HUES64 (cell line): Measurements from ENCODE around the gene ZBED5.
"Not testable (repeated sequence)": the region's sequence is repeated elsewhere in the genome, so short reads cannot be mapped to it uniquely, and the experiment has no call there.

ENCODE experiments used
- H3K27ac ChIP-seq: 2 replicates; pipeline ENCODE4 v1.7.0; 2013; ENCODE audit warnings: low read depth, low read length, inconsistent platforms
- H3K27me3 ChIP-seq: 2 replicates; pipeline ENCODE4 v1.6.1; 2013; ENCODE audit warnings: mild to moderate bottlenecking, low read length; ENCODE audit not compliant: insufficient read depth
- H3K36me3 ChIP-seq: 2 replicates; pipeline ENCODE4 v1.6.1; 2013; ENCODE audit warnings: mild to moderate bottlenecking, low read length; ENCODE audit not compliant: insufficient read depth
- H3K4me1 ChIP-seq: 2 replicates; pipeline ENCODE4 v1.6.1; 2013; ENCODE audit warnings: mild to moderate bottlenecking, low read length, moderate library complexity; ENCODE audit not compliant: insufficient read depth
- H3K4me3 ChIP-seq: 2 replicates; pipeline ENCODE4 v1.5.1; 2013; ENCODE audit warnings: mild to moderate bottlenecking, low read length, moderate library complexity
- H3K9ac ChIP-seq: 2 replicates; pipeline ENCODE4 v1.6.1; 2013; ENCODE audit warnings: mild to moderate bottlenecking, low read depth, low read length
- H3K9me3 ChIP-seq: 2 replicates; pipeline ENCODE4 v1.6.1; 2013; ENCODE audit warnings: low read depth, low read length; ENCODE audit not compliant: insufficient read depth
- WGBS: fragments of 150-250, 120-280 bp; methylation state at CpG from one replicate; pipeline ENCODE4 v1.1.7; 2013; ENCODE audit warnings: missing lambda C conversion rate; 5-methylcytosine and 5-hydroxymethylcytosine counted together

The ZBED5 gene

DNA sequence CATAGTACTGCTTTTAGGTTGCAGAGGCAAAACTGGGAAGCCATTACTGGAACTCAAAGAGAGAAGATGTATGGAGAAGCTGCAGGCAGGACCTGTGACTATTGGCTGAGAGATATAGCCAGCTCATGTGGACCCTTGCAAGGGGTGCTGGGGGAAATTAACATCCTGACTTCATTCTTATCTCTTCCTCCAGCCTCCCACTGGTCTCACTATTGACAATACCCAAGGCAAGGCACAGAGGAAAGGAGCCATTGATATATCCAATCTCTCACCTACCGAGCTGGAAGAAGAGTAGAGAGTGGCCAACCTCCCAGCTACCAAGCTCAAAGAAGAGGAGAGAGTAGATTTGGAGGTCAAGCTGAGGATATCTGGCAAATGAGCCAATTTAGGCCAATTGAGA lies 36.8 kb upstream of the ZBED5 start:
- Histone ChIP-seq H3K27ac (no peak overlapping the region), H3K9ac (no peak overlapping the region), H3K27me3 (no peaks in the 10 kb centered on the region), H3K4me3 (no peak overlapping the region), H3K36me3 (no peaks in the 10 kb centered on the region), H3K4me1 (0 out of 2 replicates have a peak, but pooled peaks cover 3% of the 10 kb centered on the region), H3K9me3 (0 out of 2 replicates have a peak, but pooled peaks cover 4% of the 10 kb centered on the region)
- WGBS = 60% methylated on average over 1 of the region's 1 CpG

DNA sequence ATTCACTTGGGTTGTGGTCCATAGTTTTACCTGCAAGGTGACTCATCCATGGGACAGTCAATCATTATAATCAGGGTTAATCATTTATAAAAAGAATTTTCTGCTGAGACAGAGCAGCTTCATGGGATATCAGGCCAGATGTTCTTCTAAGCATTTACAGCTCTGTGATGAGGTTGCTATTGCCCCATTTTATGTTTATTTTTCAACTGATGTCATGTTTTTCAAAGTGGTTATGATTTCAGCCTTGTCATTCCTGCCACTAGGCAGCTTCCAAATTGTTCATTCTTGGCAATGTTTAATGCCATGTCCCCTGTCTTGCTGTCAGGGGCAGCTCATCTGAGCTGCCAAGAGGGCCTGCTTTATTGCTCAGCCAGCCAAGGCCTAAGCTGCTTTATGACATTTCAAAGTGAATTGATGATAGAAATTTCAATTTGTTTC lies 35.9 kb upstream of the ZBED5 start:
- H3K36me3 ChIP-seq = no peaks in the 10 kb centered on the region
- 0 out of 2 replicates have a peak, but pooled peaks cover 4% of the 10 kb centered on the region for H3K9me3 ChIP-seq
- H3K4me1 ChIP-seq = no peaks in the 10 kb centered on the region
- H3K27ac ChIP-seq = no peak overlapping the region
- no peak overlapping the region for H3K4me3 ChIP-seq
- no peaks in the 10 kb centered on the region for H3K27me3 ChIP-seq
- H3K9ac ChIP-seq = no peak overlapping the region

DNA sequence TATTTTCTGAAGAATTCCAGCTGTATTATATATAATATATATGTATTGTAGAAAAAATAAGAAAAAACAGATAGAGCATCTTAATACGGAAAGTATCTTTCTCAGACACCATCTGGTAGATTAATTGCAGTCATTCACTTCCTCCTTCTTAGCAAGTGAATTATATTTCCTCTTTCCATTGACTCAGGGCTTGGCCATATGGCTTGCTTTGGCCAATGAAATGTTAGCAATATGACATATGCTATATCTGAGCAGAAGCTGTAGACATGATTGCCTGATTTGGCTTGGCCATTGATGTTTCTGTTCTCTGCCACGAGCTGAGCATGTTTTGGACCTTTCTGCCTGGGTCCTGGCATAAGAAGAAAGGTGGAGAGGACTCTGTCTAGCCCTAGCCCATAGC lies 34.4 kb upstream of the ZBED5 start:
- Histone ChIP-seq H3K4me1 (no peaks in the 10 kb centered on the region), H3K9me3 (0 out of 2 replicates have a peak, but pooled peaks cover 4% of the 10 kb centered on the region), H3K9ac (no peak overlapping the region), H3K36me3 (no peaks in the 10 kb centered on the region), H3K27ac (no peak overlapping the region), H3K4me3 (no peak overlapping the region), H3K27me3 (no peaks in the 10 kb centered on the region)
- 95% methylated on average over 2 of the region's 2 CpGs for WGBS

DNA sequence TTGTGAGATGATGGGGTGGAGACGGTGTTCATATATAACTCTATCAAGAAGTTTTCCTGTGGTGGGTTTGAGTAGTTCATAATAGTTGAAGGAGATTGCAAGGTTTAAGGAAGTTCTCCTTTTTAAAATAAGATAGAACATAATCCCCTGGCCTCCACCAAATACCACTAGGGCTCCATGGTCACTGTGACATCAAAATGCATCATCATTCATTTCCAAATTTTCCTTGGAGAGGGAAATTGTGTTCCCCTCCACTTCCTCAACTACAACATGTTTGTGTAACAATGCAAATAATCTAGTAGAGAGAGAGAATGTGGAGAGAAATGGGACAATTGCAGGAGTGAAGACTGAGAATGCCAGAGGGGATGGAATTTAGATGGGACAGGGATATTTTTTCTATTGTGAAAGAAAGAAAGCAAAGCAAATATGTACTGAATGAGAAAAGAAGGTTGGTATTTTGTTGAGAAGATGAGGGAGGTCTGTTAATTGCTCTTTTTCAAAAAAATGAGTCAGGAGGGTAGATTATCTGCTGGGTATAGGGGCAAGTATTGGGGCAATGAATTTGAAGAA lies 33.4 kb upstream of the ZBED5 start:
- H3K4me3 ChIP-seq = no peak overlapping the region
- H3K9me3 ChIP-seq = 0 out of 2 replicates have a peak, but pooled peaks cover 4% of the 10 kb centered on the region
- H3K27ac ChIP-seq = no peak overlapping the region
- H3K36me3 ChIP-seq = no peaks in the 10 kb centered on the region
- H3K27me3 ChIP-seq = no peaks in the 10 kb centered on the region
- no peak overlapping the region for H3K9ac ChIP-seq
- no peaks in the 10 kb centered on the region for H3K4me1 ChIP-seq
- WGBS = 100% methylated on average over 1 of the region's 1 CpG

DNA sequence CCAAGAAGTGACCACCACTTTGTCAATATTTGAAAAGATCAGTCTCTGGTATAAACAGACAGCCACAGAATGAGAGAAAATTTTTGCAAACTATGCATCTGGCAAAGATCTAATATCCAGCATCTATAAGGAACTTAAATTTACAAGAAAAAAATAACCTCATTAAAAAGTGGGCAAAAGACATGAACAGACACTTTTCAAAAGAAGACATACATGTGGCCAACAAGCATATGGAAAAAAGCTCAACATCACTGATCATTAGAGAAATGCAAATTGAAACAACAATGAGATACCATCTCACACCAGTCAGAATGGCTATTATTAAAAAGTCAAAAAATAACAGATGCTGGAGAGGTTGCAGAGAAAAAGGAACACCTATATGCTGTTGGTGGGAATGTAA lies 32.2 kb upstream of the ZBED5 start:
- not testable (repeated sequence) for H3K4me1 ChIP-seq, H3K9me3 ChIP-seq, H3K9ac ChIP-seq, H3K27me3 ChIP-seq, H3K27ac ChIP-seq, H3K36me3 ChIP-seq, H3K4me3 ChIP-seq

DNA sequence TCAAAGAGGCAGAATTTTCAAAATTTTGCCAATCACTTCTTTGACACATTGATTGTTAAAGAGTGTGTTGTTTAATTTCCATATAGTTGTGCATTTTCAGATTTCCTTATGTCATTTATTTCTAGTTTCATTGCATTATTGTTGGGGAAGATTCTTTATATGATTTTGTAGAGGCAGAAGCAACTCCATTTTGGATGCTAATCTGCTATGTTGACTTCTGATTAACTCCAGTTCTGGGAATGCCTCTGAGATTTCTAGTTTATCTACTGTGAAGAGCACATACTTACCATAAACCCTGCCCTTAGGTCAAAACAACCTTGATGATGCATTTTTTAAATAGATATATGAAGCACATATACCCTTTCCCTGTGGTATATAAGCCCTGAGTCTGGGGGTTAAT lies 29.5 kb upstream of the ZBED5 start:
- Histone ChIP-seq H3K9me3 (peaks cover 12% of the 10 kb centered on the region; the same call in 1 of the 2 replicates), H3K27me3 (no peaks in the 10 kb centered on the region), H3K36me3 (no peaks in the 10 kb centered on the region), H3K27ac (no peak overlapping the region), H3K4me3 (no peak overlapping the region), H3K9ac (no peak overlapping the region), H3K4me1 (no peaks in the 10 kb centered on the region)

DNA sequence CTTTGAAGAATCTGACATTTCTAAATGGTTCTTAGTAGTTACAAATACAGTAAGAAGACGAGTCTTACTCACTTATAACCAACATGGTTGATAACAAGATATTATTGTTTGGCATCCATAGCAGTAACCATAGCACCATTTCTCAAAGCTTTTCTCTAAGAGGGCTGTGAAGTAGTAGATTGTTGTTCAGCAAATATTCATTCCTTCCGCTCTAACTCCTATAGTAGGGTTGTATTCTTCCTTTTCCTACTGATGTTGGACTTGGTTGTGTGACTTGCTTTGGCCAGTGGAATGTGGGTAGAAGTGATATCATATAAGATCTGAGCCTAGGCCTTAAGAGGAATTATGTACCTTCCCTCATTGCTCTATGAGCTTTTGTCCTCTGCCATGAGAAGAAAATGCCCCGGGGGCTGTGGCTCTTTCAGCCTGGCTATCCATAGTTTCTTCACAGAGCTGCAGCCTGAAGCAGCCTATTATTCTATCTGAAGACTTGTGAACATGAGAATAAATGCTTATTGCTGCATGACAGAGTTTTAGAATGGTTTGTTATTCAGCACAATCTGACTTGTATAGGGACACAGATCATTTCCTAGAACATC lies 28.9 kb upstream of the ZBED5 start:
- H3K36me3 ChIP-seq = no peaks in the 10 kb centered on the region
- WGBS = 93% methylated on average over 2 of the region's 3 CpGs
- H3K4me1 ChIP-seq = no peaks in the 10 kb centered on the region
- peaks cover 12% of the 10 kb centered on the region; the same call in 1 of the 2 replicates for H3K9me3 ChIP-seq
- H3K9ac ChIP-seq = no peak overlapping the region
- no peak overlapping the region for H3K27ac ChIP-seq
- H3K27me3 ChIP-seq = no peaks in the 10 kb centered on the region
- no peak overlapping the region for H3K4me3 ChIP-seq

DNA sequence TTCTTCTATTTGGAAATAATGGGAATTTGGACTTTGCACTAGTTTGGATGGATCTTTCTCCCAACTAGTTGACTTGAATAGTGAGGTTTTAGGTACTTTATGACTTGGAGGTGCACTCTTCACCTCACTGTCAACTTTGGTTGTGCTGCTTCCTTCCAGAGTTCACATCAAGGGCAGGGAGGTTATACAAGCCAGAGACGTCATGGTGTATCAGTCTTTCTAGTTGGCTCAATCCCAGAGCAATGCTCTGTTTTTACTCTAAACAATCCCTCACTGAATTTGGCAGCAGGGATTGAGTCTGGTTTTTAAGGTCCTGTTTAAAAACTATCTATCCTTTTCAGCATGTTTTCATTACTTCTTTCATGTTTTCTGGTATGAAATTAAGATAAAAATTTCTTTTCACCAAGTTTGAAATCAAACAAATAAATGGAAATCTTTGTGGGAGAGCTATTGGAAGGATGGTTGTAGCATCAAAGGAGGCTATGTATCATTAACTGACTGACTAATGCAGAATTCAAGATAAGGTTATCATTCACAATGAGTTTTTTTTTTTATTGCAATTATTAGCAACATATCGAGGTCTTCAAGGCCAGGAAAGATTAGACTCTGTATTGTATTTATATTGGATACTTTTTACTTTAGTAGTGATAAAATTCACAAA lies 28.0 kb upstream of the ZBED5 start:
- Histone ChIP-seq H3K27me3 (no peaks in the 10 kb centered on the region), H3K4me3 (no peak overlapping the region), H3K9ac (no peak overlapping the region), H3K27ac (no peak overlapping the region), H3K4me1 (no peaks in the 10 kb centered on the region), H3K9me3 (peaks cover 12% of the 10 kb centered on the region; the same call in 1 of the 2 replicates), H3K36me3 (no peaks in the 10 kb centered on the region)
- WGBS = 75% methylated on average over 1 of the region's 2 CpGs

DNA sequence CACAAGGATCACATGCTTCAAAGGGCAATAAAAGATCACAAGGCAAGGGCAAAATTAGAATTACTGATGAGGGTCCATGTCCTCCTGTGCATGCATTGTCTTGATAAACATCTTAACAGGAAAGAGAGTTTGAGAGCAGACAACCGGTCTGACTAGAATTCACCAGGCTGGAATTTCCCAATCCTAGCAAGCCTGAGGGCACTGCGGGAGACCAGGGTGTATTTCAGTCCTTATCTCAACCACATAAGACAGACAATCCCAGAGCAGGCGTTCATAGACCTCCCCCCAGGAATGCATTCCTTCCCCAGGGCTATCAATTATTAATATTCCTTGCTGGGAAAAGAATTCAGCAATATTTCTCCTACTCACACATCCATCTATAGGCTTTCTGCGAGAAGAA lies 26.4 kb upstream of the ZBED5 start:
- not testable (repeated sequence) for H3K4me1 ChIP-seq, H3K27me3 ChIP-seq, H3K27ac ChIP-seq, H3K9me3 ChIP-seq, H3K4me3 ChIP-seq, H3K9ac ChIP-seq, H3K36me3 ChIP-seq
- 94% methylated on average over 4 of the region's 4 CpGs for WGBS

DNA sequence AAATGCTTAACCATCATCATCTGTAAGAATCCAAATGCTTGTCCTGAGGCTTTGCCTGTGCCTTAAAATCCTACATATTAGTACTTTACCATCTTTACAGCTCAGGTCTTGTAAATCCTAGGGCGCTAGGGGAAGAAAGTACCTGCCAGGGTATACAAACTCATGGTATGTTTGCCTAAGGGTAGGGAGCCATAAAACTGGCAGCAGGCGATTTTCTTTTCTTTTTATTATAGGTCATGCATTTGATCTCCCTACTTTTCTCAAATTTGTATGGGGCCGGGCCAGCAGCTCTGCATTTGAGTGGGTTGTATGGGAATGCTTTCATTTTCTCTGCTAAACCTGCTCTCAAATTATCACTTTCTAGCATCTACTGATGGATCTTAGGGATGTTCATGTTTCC lies 24.0 kb upstream of the ZBED5 start:
- Histone ChIP-seq H3K36me3 (no peaks in the 10 kb centered on the region), H3K9ac (no peak overlapping the region), H3K27ac (no peak overlapping the region), H3K9me3 (peaks cover 8% of the 10 kb centered on the region; the same call in 1 of the 2 replicates), H3K4me1 (no peaks in the 10 kb centered on the region), H3K27me3 (no peaks in the 10 kb centered on the region), H3K4me3 (no peak overlapping the region)
- WGBS = 91% methylated on average over 2 of the region's 3 CpGs

DNA sequence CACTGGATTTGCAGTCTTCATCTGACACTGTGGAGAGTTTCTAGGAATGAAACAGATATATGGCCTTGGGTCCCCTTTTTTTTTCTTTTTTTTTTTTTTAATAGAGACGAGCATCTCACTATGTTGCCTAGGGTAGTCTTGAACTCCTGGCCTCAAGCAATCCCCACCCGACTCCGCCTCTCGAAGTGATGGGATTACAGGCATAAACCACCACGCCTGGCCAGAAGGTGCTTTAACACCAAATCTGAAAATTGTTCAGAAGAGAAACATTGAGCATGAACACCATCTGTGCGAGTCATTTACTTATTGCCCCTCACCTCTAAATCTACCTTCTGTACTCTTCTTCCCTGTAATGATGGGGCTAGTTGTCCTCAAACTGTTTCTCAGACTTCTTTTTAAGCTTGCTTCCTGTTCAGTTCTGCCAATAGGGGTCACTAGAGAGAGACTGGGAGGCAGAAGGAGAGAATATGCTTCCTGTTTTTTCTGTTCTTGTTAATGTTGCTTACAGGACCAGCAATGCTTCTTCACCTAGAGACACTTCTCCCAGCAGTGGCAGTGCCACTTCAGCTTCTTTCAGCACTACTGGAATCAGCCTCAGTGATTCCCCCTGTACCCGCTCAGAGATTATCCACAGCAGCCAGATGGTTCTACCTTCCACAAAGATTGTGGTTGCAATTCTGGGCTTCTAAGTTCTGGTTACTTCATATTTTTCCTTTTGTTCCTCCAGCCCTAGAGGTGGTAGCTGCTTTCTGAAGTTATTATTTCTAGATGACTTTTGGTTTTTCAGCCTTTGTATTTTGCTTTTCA lies 20.8 kb upstream of the ZBED5 start:
- Histone ChIP-seq H3K36me3 (no peaks in the 10 kb centered on the region), H3K27ac (no peak overlapping the region), H3K4me1 (no peaks in the 10 kb centered on the region), H3K9me3 (peaks cover 1% of the 10 kb centered on the region; the same call in 1 of the 2 replicates), H3K9ac (no peak overlapping the region), H3K4me3 (no peak overlapping the region), H3K27me3 (no peaks in the 10 kb centered on the region)
- WGBS = 91% methylated on average over 7 of the region's 7 CpGs
